ENCODE measurements around the gene SLC30A1. TPM values are rescaled to one million over a fixed set of nuclear protein-coding genes. Genes with fewer than 3 reads are reported as not detected.

The SLC30A1 gene
- polyA plus RNA-seq, 1 experiment = 12.8 TPM

- H3K27ac ChIP-seq (ENCODE audit: low read depth, low read length) = no peak overlapping the region
- ChIA-PET CTCF (interaction anchor here (2.1 kb wide), 1 partner anchor 72 kb away, joined by 8 read pairs; no protein-coding TSS in a partner anchor), POLR2A (interaction anchor here (0.8 kb wide), 1 partner anchor 30 kb away, joined by 11 read pairs; no protein-coding TSS in a partner anchor)
- H3K4me3 ChIP-seq (ENCODE audit: low read depth, low read length) = no peak overlapping the region
- H3K9me3 ChIP-seq (ENCODE audit: control insufficient read depth, insufficient read depth, low read length) = peaks cover under 1% of the 10 kb centered on the region; the same call in 1 of the 2 replicates
- no peaks in the 10 kb centered on the region for H3K27me3 ChIP-seq (ENCODE audit: control insufficient read depth, insufficient read depth, low read length)
- DNase-seq (ENCODE audit: low read depth, low spot score) = no peak
- TF ChIP-seq, protein P1, sequence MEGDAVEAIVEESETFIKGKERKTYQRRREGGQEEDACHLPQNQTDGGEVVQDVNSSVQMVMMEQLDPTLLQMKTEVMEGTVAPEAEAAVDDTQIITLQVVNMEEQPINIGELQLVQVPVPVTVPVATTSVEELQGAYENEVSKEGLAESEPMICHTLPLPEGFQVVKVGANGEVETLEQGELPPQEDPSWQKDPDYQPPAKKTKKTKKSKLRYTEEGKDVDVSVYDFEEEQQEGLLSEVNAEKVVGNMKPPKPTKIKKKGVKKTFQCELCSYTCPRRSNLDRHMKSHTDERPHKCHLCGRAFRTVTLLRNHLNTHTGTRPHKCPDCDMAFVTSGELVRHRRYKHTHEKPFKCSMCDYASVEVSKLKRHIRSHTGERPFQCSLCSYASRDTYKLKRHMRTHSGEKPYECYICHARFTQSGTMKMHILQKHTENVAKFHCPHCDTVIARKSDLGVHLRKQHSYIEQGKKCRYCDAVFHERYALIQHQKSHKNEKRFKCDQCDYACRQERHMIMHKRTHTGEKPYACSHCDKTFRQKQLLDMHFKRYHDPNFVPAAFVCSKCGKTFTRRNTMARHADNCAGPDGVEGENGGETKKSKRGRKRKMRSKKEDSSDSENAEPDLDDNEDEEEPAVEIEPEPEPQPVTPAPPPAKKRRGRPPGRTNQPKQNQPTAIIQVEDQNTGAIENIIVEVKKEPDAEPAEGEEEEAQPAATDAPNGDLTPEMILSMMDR (IDR thresholded peaks at IDR 0.05; ENCODE audit: low read depth, low read length) = no peak
These were observed 4.3 kb upstream of the SLC30A1 start for GRCh38 chr1:211583011-211583992.

DNA sequence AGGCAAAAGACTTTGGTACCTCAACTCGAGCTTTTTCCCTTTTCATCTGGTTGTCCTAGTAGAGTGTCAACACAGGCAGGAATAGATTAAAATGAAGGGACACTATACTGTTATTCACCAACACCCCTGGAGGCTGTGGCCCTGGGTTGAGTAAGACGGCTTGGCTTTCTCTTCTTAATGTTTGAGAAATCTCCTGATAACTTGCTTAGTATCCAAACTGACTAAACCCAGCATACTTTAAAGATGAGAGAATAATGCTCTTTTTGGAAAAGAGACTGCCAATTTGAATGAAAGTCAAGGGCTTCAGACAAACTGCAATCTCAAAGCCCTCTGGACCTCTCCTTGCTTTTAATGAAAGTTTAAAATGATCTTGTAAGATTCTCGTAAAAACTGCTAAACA is 2.6 kb upstream of the SLC30A1 start:
- TF ChIP-seq, protein P1 (IDR thresholded peaks at IDR 0.05; ENCODE audit: low read depth, low read length) = no peak
- no peak for DNase-seq (ENCODE audit: low read depth, low spot score)
- H3K4me3 ChIP-seq (ENCODE audit: low read depth, low read length) = no peak overlapping the region
- H3K27me3 ChIP-seq (ENCODE audit: control insufficient read depth, insufficient read depth, low read length) = no peaks in the 10 kb centered on the region
- POLR2A ChIA-PET = no interaction called here
- CTCF ChIA-PET = interaction anchor here (0.6 to 1.7 kb wide), 3 partner anchors 16 to 99 kb away, joined by 3 to 5 read pairs (median 5); no protein-coding TSS in a partner anchor
- peaks cover 6% of the 10 kb centered on the region; the same call in 1 of the 2 replicates for H3K9me3 ChIP-seq (ENCODE audit: control insufficient read depth, insufficient read depth, low read length)
- peak overlapping the region; percentile 43 for H3K27ac ChIP-seq (ENCODE audit: low read depth, low read length)

DNA sequence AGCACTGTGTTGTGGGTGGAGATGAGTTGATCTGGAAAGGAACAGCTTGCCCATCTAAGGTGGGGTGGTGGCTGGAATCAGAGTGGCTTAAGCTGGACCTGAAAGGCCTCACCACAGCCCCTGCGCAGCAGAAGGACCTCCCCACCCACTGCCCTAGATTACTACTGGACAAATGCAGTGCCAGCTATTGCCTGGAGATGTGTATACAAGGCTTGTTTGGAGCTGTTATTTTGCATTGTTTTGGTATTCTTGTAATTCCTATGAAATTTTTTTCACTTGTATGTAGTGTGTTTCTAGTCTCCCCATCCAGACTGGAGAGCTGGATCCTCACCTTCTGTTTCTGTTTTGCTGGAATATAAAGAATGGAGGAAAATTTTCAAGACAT is 1.3 kb upstream of the SLC30A1 start:
- H3K9me3 ChIP-seq (ENCODE audit: control insufficient read depth, insufficient read depth, low read length) = peaks cover 6% of the 10 kb centered on the region; the same call in 1 of the 2 replicates
- no peak overlapping the region for H3K27ac ChIP-seq (ENCODE audit: low read depth, low read length)
- H3K4me3 ChIP-seq (ENCODE audit: low read depth, low read length) = no peak overlapping the region
- CTCF ChIA-PET = interaction anchor here (0.6 to 1.7 kb wide), 5 partner anchors 9 to 100 kb away, joined by 3 to 5 read pairs (median 4); no protein-coding TSS in a partner anchor
- TF ChIP-seq, protein P1 (IDR thresholded peaks at IDR 0.05; ENCODE audit: low read depth, low read length) = no peak
- POLR2A ChIA-PET = interaction anchor here (0.9 kb wide), 1 partner anchor 64 kb away, joined by 3 read pairs; no protein-coding TSS in a partner anchor
- DNase-seq (ENCODE audit: low read depth, low spot score) = no peak
- no peaks in the 10 kb centered on the region for H3K27me3 ChIP-seq (ENCODE audit: control insufficient read depth, insufficient read depth, low read length)

- CTCF ChIA-PET = interaction anchor here (0.7 to 1.7 kb wide), 9 partner anchors 31 to 256 kb away, joined by 3 to 10 read pairs (median 4); no protein-coding TSS in a partner anchor
- Histone ChIP-seq H3K27me3 (ENCODE audit: control insufficient read depth, insufficient read depth, low read length) (no peaks in the 10 kb centered on the region), H3K9me3 (ENCODE audit: control insufficient read depth, insufficient read depth, low read length) (peaks cover 6% of the 10 kb centered on the region; the same call in 1 of the 2 replicates), H3K27ac (ENCODE audit: low read depth, low read length) (no peak overlapping the region), H3K4me3 (ENCODE audit: low read depth, low read length) (peak overlapping the region; percentile 61)
- TF ChIP-seq, protein P1 (IDR thresholded peaks at IDR 0.05; ENCODE audit: low read depth, low read length) = no peak
- POLR2A ChIA-PET = interaction anchor here (0.6 to 1.8 kb wide), 11 partner anchors 13 to 101 kb away, joined by 3 to 6 read pairs (median 3); no protein-coding TSS in a partner anchor
- no peak for DNase-seq (ENCODE audit: low read depth, low spot score)
These were observed 710 bp upstream of the SLC30A1 start for GRCh38 chr1:211579440-211580302.

Measured in AG04450 (cell line).